Smooth muscle cell (in vitro differentiated cells): ENCODE measurements around the gene SDSL. TPM values are rescaled to one million over a fixed set of nuclear protein-coding genes. Genes with fewer than 3 reads are reported as not detected.

Experiments used
- DNase-seq: peaks from one replicate; lab custom pipeline; 2025; ENCODE audit not compliant: unreplicated experiment; lab: John Stamatoyannopoulos, UW
- H2AFZ ChIP-seq: fragments of 200-600 bp; sonication (generic); 2 replicates; pipeline ENCODE4 v1.6.0; 2016; ENCODE audit warnings: antibody characterized with exemption, low read depth, mild to moderate bottlenecking
- H3F3A ChIP-seq: fragments of 200-600 bp; sonication (generic); 2 replicates; pipeline ENCODE4 v1.6.0; 2017; ENCODE audit warnings: antibody characterized with exemption, low read depth
- H3K27ac ChIP-seq: fragments of 200-600 bp; sonication (generic); 2 replicates; pipeline ENCODE4 v1.5.1; 2016; ENCODE audit warnings: low read depth, mild to moderate bottlenecking
- H3K27me3 ChIP-seq: fragments of 200-600 bp; sonication (generic); 2 replicates; pipeline ENCODE4 v1.6.1; 2016; ENCODE audit warnings: low read depth, mild to moderate bottlenecking
- H3K36me3 ChIP-seq: fragments of 200-600 bp; sonication (generic); 2 replicates; pipeline ENCODE4 v1.5.1; 2016; ENCODE audit warnings: low read depth
- H3K4me1 ChIP-seq: fragments of 200-600 bp; sonication (generic); 2 replicates; pipeline ENCODE4 v1.5.1; 2016; ENCODE audit warnings: low read depth
- H3K4me2 ChIP-seq: fragments of 200-600 bp; sonication (generic); 2 replicates; pipeline ENCODE4 v1.6.0; 2016; ENCODE audit warnings: mild to moderate bottlenecking
- H3K4me3 ChIP-seq: fragments of 200-600 bp; sonication (generic); 2 replicates; pipeline ENCODE4 v1.5.1; 2016; ENCODE audit warnings: mild to moderate bottlenecking
- H3K79me2 ChIP-seq: fragments of 200-600 bp; sonication (generic); 2 replicates; pipeline ENCODE4 v1.6.0; 2016; ENCODE audit warnings: low read depth, mild to moderate bottlenecking
- H3K9ac ChIP-seq: fragments of 200-600 bp; sonication (generic); 2 replicates; pipeline ENCODE4 v1.6.0; 2016; ENCODE audit warnings: low read depth
- H3K9me3 ChIP-seq: fragments of 200-600 bp; sonication (generic); replicated peaks from 2 replicates; pipeline ENCODE4 v1.5.1; 2016; ENCODE audit warnings: low read depth
- H4K20me1 ChIP-seq: fragments of 200-600 bp; sonication (generic); 2 replicates; pipeline ENCODE4 v1.6.0; 2016; ENCODE audit warnings: low read depth
- CTCF ChIP-seq: fragments of 200-600 bp; sonication (generic); IDR thresholded peaks from 2 replicates; pipeline ENCODE4 v1.5.1; 2017; ENCODE audit warnings: borderline replicate concordance, mild to moderate bottlenecking, antibody characterized with exemption; ENCODE audit not compliant: insufficient read depth, poor library complexity, severe bottlenecking
- WGBS: methylation state at CpG from one replicate; pipeline ENCODE4 v1.1.7; 2016; ENCODE audit warnings: low lambda C conversion rate; 5-methylcytosine and 5-hydroxymethylcytosine counted together
- polyA plus RNA-seq: library from polyadenylated mRNA; unstranded; fragments of >200 nt; fragmentation: Nextera tagmentation; extraction: Ambion mirVana; gene quantifications from 2 replicates; pipeline ENCODE4 v1.2.1, GENCODE V29; 2016
- total RNA-seq: library from RNA; depleted of rRNA; stranded (reverse); fragments of >200 nt; gene quantifications from 2 replicates; pipeline ENCODE4 v1.2.3, GENCODE V29; 2014

Gene SDSL
- total and polyA plus RNA-seq, 2 experiments from 2014 or later = 3.6 to 6.7 TPM

- no peak overlapping the region for H2AFZ ChIP-seq
Measured at GRCh38 chr12:113420996-113421595, 1.1 kb upstream of the SDSL start.

GRCh38 chr12:113422886-113423669 is 898 bp downstream of the SDSL start:
- H3K27me3 ChIP-seq = no peaks in the 10 kb centered on the region
- no peaks in the 10 kb centered on the region for H4K20me1 ChIP-seq
- H3K9me3 ChIP-seq = no peaks in the 10 kb centered on the region
- 96% methylated on average over 6 of the region's 6 CpGs for WGBS
- peak overlapping the region; percentile 73 for H3K4me2 ChIP-seq
- no peak overlapping the region for H3K27ac ChIP-seq
- H3F3A ChIP-seq = no peaks in the 10 kb centered on the region
- TF ChIP-seq CTCF = no peak
- no peaks in the 10 kb centered on the region for H3K36me3 ChIP-seq
- H3K4me3 ChIP-seq = peak overlapping the region; percentile 43
- no peaks in the 10 kb centered on the region for H3K79me2 ChIP-seq
- DNase-seq = no peak
- no peak overlapping the region for H3K9ac ChIP-seq
- peaks cover 5% of the 10 kb centered on the region for H3K4me1 ChIP-seq
- H2AFZ ChIP-seq = no peak overlapping the region

More at GRCh38 chr12:113420996-113421595, 1.1 kb upstream of the SDSL start:
- TF ChIP-seq CTCF = no peak
- WGBS = 91% methylated on average over 2 of the region's 2 CpGs
- H3K79me2 ChIP-seq = no peaks in the 10 kb centered on the region
- H3K27ac ChIP-seq = no peak overlapping the region
- H3K4me2 ChIP-seq = no peak overlapping the region
- H3F3A ChIP-seq = no peaks in the 10 kb centered on the region
- peaks cover 5% of the 10 kb centered on the region for H3K4me1 ChIP-seq
- no peak overlapping the region for H3K4me3 ChIP-seq
- H3K9ac ChIP-seq = no peak overlapping the region
- DNase-seq = no peak
- no peaks in the 10 kb centered on the region for H4K20me1 ChIP-seq
- H3K36me3 ChIP-seq = no peaks in the 10 kb centered on the region
- no peaks in the 10 kb centered on the region for H3K27me3 ChIP-seq
- no peaks in the 10 kb centered on the region for H3K9me3 ChIP-seq

- DNase-seq = no peak
- Histone ChIP-seq H3K4me2 (no peak overlapping the region), H3K27ac (no peak overlapping the region), H3K4me3 (no peak overlapping the region), H3K79me2 (no peaks in the 10 kb centered on the region), H3K27me3 (no peaks in the 10 kb centered on the region), H2AFZ (no peak overlapping the region), H3K36me3 (no peaks in the 10 kb centered on the region), H4K20me1 (no peaks in the 10 kb centered on the region), H3K9me3 (no peaks in the 10 kb centered on the region), H3K9ac (no peak overlapping the region), H3F3A (no peaks in the 10 kb centered on the region), H3K4me1 (peaks cover 5% of the 10 kb centered on the region)
- no peak for TF ChIP-seq CTCF
- 90% methylated on average over 1 of the region's 1 CpG for WGBS
Measured at GRCh38 chr12:113424456-113424855, 2.3 kb downstream of the SDSL start.
